Measurements from ENCODE around the gene MIER3.

The MIER3 gene

DNA sequence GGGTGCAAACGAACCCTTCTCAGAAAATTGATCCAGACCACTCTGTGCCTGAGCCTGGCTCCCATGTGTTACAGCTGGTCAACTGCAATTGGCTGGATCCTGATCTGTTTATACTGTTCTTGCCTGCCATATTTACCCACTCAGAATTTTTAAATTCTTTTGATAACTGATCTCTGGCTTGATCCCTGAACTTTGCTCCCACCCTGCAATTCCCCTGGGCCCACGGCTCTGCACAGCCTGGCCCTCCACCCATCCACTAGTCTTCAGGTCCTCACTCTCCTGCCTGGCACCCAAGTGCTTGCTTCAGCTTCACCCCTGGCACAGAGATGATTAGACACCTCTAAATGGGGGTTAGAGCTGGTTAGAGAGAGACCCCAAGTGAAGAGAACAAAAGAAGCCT is 25.9 kb upstream of the MIER3 start:
- Histone ChIP-seq H3K36me3 (ENCODE audit: insufficient read depth, low read length) (no peaks in the 10 kb centered on the region), H3K4me1 (ENCODE audit: insufficient read depth, low read length) (no peaks in the 10 kb centered on the region; the same call in 1 of the 2 replicates), H3K9me3 (ENCODE audit: control insufficient read depth, insufficient read depth, low read length) (no peaks in the 10 kb centered on the region), H3K9ac (ENCODE audit: low read depth, low read length) (no peak overlapping the region)

DNA sequence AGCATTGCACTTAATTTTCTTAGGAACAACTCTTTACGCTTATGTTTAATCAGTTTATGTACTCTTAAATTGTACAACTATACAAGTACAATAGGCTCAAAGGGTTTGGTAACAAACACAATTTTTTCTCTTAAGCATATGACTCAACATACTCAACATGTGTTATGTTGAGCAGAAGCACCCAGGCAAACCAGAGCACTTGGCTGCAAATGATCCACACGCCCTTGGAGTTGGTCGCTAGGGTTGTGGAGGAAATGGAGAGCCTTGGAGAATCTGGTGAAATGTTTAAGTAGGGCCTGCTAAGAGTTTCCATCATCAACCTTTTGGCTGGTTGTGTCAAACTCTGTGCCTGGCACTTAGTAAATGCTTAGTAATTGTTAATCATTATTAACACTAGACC is 25.1 kb upstream of the MIER3 start:
- no peaks in the 10 kb centered on the region; the same call in 1 of the 2 replicates for H3K4me1 ChIP-seq (ENCODE audit: insufficient read depth, low read length)
- no peaks in the 10 kb centered on the region for H3K36me3 ChIP-seq (ENCODE audit: insufficient read depth, low read length)
- no peaks in the 10 kb centered on the region for H3K9me3 ChIP-seq (ENCODE audit: control insufficient read depth, insufficient read depth, low read length)
- H3K9ac ChIP-seq (ENCODE audit: low read depth, low read length), result no peak overlapping the region

DNA sequence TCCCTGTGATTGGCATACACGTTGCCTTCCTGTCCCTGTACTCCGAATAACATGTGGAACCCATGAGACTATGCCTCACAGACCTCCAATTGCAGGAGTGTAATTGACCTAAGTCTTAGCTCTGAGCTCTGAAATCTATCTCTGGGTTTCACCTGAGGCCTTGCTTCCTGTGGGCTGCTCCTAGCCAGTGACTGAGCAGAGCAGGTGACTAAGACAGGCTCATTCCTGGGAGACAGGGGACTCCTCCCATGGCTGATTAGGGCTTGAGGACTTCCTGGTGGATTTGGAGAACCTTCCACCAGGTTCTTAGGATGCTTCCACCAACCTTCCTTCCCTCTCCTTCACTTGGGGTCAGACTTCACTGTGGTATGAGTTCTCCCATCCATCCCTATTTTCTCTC is 22.3 kb upstream of the MIER3 start:
- no peaks in the 10 kb centered on the region; the same call in 1 of the 2 replicates for H3K4me1 ChIP-seq (ENCODE audit: insufficient read depth, low read length)
- H3K9me3 ChIP-seq (ENCODE audit: control insufficient read depth, insufficient read depth, low read length), result no peaks in the 10 kb centered on the region
- no peaks in the 10 kb centered on the region for H3K36me3 ChIP-seq (ENCODE audit: insufficient read depth, low read length)
- H3K9ac ChIP-seq (ENCODE audit: low read depth, low read length), result no peak overlapping the region

DNA sequence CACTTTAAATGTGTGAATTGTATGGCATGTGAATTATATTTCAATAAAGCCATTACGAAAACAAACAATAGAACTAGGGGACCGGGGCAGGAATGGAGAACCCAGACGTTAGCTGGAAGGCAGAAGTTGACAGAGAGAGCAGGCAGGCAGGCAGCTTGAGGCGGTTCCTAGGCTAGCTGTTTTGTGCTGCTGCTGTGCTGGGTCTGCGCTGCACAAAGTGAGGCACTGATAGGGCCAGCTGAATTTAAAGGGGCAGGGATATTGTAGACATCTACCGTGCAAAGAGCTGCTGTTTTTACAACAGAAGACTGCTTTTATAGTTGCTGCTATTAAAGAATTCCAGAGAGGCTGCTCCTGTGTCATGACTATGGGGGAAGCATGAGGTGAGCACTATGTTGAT is 21.6 kb upstream of the MIER3 start:
- Histone ChIP-seq H3K9me3 (ENCODE audit: control insufficient read depth, insufficient read depth, low read length) (no peaks in the 10 kb centered on the region), H3K36me3 (ENCODE audit: insufficient read depth, low read length) (no peaks in the 10 kb centered on the region), H3K4me1 (ENCODE audit: insufficient read depth, low read length) (no peaks in the 10 kb centered on the region; the same call in 1 of the 2 replicates), H3K9ac (ENCODE audit: low read depth, low read length) (no peak overlapping the region)

DNA sequence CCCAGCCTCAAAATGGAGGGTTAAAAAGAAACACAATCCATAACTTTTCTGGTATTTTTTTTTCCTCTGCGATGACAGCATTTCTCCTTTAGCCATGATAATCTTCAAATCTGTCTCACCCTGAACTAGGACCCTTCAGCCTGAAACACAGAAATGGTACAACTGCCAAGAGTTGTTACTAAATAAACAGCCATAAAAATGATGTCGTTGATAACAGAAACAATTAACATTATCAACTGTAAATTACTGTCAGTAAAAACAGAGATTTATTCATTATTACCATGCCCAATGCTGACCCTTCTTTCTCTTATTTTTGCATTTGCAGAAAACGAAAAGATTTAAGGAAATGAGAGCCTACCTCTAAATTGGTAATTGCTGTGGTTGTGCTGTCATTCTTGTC is 19.4 kb upstream of the MIER3 start:
- Histone ChIP-seq H3K9me3 (ENCODE audit: control insufficient read depth, insufficient read depth, low read length) (no peaks in the 10 kb centered on the region), H3K9ac (ENCODE audit: low read depth, low read length) (no peak overlapping the region), H3K36me3 (ENCODE audit: insufficient read depth, low read length) (no peaks in the 10 kb centered on the region), H3K4me1 (ENCODE audit: insufficient read depth, low read length) (no peaks in the 10 kb centered on the region; the same call in 1 of the 2 replicates)

DNA sequence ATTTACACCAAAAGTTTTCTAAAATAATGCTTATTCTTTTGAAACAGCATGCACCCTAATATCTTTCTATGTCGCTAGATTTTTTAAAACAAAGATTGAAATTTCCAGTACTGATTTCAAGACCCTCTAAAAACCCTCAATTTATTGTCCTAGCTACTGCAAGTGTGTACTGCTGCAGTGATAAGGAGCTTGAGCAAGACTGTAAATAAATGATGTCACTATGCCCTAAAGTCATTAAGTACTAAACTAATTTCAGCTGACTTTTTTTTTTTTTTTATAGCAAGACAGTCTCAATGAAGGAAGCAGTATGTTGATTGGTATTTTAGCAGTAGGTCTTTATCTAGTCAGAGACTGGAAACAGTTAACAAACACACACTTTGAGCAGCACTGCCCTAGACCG is 12.2 kb upstream of the MIER3 start:
- Histone ChIP-seq H3K36me3 (ENCODE audit: insufficient read depth, low read length) (no peaks in the 10 kb centered on the region), H3K9ac (ENCODE audit: low read depth, low read length) (no peak overlapping the region), H3K9me3 (ENCODE audit: control insufficient read depth, insufficient read depth, low read length) (no peaks in the 10 kb centered on the region), H3K4me1 (ENCODE audit: insufficient read depth, low read length) (no peaks in the 10 kb centered on the region)

DNA sequence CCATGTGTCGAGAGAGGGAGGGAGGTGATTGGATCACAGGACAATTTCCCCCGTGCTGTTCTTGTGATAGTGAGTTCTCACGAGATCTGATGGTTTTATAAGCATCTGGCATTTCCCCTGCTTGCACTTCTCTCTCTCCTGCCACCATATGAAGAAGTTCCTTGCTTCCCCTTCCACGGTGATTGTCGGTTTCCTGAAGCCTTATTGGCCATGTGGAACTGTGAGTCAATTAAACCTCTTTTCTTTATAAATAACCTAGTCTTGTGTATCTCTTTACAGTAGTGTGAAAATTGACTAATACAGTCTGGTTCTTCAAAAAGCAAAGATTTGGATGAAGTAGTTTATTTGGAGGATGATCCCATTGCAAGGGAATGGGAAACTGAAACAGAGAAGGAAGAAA is 11.3 kb upstream of the MIER3 start:
- Histone ChIP-seq H3K36me3 (ENCODE audit: insufficient read depth, low read length) (no peaks in the 10 kb centered on the region), H3K4me1 (ENCODE audit: insufficient read depth, low read length) (no peaks in the 10 kb centered on the region), H3K9me3 (ENCODE audit: control insufficient read depth, insufficient read depth, low read length) (no peaks in the 10 kb centered on the region), H3K9ac (ENCODE audit: low read depth, low read length) (no peak overlapping the region)

DNA sequence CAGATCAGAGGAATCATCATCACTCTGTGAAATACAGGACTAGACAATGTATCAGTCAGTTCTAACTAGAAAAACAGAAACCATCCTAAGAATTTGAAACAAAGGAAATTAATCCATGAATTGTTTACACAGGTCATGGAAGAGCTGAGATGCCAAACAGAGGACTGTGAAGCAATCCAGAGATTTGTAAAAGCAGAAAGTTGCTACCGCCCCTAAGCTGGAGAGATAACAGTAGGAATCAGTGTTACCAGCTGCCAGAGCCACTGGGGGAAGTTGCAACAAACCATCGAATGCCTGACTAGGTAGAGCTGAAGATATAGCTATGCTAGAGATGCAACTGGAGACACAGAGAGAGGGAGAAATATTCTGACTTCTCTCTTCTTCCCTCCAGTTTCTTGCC is 10.4 kb upstream of the MIER3 start:
- Histone ChIP-seq H3K9ac (ENCODE audit: low read depth, low read length) (no peak overlapping the region), H3K36me3 (ENCODE audit: insufficient read depth, low read length) (no peaks in the 10 kb centered on the region), H3K4me1 (ENCODE audit: insufficient read depth, low read length) (no peaks in the 10 kb centered on the region; the same call in 1 of the 2 replicates), H3K9me3 (ENCODE audit: control insufficient read depth, insufficient read depth, low read length) (no peaks in the 10 kb centered on the region)

DNA sequence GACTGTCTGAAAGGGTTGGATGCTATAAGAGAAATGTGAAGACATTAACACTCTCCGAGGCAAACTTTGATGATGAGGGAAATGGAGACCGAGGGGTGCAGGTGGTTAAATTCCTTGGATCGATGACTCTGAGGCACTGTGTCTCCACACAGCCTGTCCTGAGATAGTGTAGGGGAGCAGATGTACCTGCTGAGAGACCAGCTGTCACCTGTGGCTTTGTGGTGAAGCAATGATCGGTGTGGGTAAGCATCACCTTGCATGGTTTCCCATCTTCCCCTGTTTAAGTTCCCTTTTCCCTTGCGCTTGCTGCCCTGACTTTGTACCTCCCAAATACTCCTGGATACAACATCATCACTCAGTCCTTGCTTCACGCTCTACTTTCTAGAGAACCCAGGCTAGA is 9.8 kb upstream of the MIER3 start:
- no peaks in the 10 kb centered on the region for H3K36me3 ChIP-seq (ENCODE audit: insufficient read depth, low read length)
- H3K4me1 ChIP-seq (ENCODE audit: insufficient read depth, low read length), result no peaks in the 10 kb centered on the region; the same call in 1 of the 2 replicates
- H3K9ac ChIP-seq (ENCODE audit: low read depth, low read length), result no peak overlapping the region
- no peaks in the 10 kb centered on the region for H3K9me3 ChIP-seq (ENCODE audit: control insufficient read depth, insufficient read depth, low read length)

DNA sequence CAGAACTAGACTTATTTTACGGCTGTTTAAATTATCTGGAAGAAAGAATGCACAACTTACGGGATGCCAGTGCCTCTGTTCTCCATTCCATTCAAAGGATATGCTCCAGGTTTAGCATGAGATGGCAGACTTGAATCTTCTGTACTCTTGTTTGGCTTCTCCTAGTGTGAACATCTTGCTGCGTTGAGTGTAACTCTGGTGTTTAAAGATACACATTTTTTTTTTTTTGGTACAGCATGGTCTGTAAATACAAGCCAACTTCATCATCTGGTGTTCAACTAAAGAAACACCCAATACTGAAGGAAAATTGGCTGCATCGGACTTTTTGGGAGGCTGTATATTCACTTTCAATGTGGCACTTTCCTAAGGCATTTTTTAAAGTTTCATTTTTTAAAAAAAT is 7.4 kb upstream of the MIER3 start:
- Histone ChIP-seq H3K4me1 (ENCODE audit: insufficient read depth, low read length) (no peaks in the 10 kb centered on the region; the same call in 1 of the 2 replicates), H3K9ac (ENCODE audit: low read depth, low read length) (no peak overlapping the region)

DNA sequence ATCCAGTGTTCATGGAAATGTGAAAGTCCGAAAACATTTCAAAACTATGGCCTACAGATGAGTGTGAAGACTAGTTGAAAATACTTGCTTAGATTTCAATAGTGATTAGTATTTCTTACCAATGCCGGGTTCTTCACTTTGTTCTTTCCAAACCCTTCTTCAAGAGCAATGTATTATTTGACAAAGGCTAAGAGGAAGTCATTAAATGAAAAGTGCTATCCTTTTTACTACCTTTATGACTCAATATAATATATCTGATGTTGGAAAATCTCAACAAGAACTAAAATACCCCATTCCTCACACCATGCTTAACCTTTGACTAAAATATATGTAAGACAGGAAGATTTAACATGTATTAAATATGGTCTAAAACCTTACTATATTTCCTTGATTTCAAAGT is 6.7 kb upstream of the MIER3 start:
- Histone ChIP-seq H3K4me1 (ENCODE audit: insufficient read depth, low read length) (no peaks in the 10 kb centered on the region; the same call in 1 of the 2 replicates), H3K9ac (ENCODE audit: low read depth, low read length) (no peak overlapping the region), H3K36me3 (ENCODE audit: insufficient read depth, low read length) (no peaks in the 10 kb centered on the region), H3K9me3 (ENCODE audit: control insufficient read depth, insufficient read depth, low read length) (no peaks in the 10 kb centered on the region)

More for the DNA sequence above, 7.4 kb upstream of the MIER3 start:
- H3K36me3 ChIP-seq (ENCODE audit: insufficient read depth, low read length), result no peaks in the 10 kb centered on the region
- H3K9me3 ChIP-seq (ENCODE audit: control insufficient read depth, insufficient read depth, low read length), result no peaks in the 10 kb centered on the region

DNA sequence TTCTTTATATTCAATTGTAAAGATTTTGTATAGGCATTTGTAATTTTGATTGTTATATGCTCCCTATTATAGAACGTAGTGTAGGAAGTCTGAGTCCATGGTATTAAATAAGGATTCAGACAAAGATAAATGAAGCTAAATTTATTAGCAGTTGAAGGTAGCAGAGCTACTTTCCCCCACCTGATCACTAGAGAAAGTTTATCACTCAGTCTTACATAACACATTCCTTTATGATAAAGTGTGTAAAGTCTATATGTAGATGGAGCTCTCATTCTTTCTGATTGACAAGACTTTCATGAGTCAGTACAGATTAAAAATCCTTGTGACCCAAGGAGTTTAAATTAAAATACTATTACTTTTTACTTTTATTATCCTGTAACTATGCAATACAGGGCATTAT is 2.3 kb upstream of the MIER3 start:
- H3K4me1 ChIP-seq (ENCODE audit: insufficient read depth, low read length), result no peaks in the 10 kb centered on the region; the same call in 1 of the 2 replicates
- H3K9ac ChIP-seq (ENCODE audit: low read depth, low read length), result no peak overlapping the region
- no peaks in the 10 kb centered on the region for H3K36me3 ChIP-seq (ENCODE audit: insufficient read depth, low read length)
- no peaks in the 10 kb centered on the region for H3K9me3 ChIP-seq (ENCODE audit: control insufficient read depth, insufficient read depth, low read length)

DNA sequence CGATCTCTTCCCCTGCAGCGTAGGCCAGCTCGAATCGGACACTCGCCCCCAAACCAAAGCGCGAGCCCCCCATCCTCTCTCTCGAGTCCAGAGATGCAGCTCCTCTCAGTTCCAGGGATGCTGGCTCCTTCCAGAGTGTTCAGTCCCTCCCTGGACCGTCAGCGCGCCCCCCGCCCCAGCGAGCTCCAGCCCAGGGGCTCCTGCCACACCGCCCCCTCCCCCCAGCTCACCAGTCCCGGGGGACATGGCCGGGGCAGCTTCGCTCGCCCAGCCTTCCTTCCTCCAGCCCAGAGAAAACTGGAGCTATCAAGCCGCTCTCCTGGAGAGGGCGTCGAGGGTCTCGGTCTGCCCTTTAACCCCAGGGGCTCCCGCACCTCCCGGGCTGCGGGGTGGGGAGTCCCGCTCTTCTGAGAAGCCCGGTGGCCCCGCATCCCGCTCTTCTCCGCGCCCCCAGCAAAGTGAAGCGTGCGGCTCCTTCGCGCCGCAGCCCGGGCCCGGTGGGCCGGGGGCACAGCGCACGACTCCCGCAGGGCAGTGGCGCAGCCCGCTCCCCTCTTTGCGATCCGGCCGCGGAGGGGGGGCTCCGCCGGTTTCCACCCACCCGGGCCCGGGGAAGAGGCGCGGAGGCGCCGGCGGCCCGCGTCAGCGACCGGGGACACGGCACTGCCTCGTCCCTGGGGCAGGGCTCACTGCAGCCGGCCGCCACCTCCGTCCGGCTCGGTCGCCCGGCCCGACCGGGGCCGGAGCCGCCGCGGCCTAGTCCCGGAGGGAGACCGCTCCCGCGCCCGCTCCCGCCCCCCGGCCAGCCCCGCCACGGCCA is 587 bp downstream of the MIER3 start:
- H3K36me3 ChIP-seq (ENCODE audit: insufficient read depth, low read length), result 0 out of 2 replicates have a peak, but pooled peaks cover 5% of the 10 kb centered on the region
- H3K9me3 ChIP-seq (ENCODE audit: control insufficient read depth, insufficient read depth, low read length), result no peaks in the 10 kb centered on the region
- peak overlapping the region; percentile 80 for H3K9ac ChIP-seq (ENCODE audit: low read depth, low read length)
- no peaks in the 10 kb centered on the region for H3K4me1 ChIP-seq (ENCODE audit: insufficient read depth, low read length)

DNA sequence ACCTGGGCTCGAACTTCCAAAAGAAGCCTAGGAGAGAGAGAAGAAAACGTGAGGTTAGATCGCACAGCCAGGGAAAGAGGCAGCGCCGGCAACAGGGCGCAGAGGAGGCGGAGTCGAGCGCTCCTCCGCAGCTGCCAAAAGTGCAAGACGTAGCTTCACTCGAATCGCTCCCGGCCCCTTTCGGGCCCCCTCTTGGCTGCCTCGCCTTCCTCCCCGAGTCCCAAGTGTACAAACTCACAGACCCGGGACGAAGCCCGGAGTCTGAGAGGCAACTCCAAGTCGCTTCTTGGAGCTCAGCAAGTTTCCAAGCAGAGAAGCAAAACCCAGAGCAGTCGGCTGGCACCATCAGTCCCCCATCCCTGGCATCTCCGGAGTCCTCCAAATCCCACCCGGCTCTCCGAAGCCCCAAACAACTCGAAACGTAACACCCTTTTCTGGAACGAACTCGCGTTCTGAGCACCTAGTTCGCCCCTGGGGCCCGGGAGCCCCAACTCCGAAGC is 1.2 kb downstream of the MIER3 start:
- no peaks in the 10 kb centered on the region for H3K9me3 ChIP-seq (ENCODE audit: control insufficient read depth, insufficient read depth, low read length)
- peak overlapping the region; percentile 80 for H3K9ac ChIP-seq (ENCODE audit: low read depth, low read length)
- no peaks in the 10 kb centered on the region for H3K4me1 ChIP-seq (ENCODE audit: insufficient read depth, low read length)
- 0 out of 2 replicates have a peak, but pooled peaks cover 5% of the 10 kb centered on the region for H3K36me3 ChIP-seq (ENCODE audit: insufficient read depth, low read length)

DNA sequence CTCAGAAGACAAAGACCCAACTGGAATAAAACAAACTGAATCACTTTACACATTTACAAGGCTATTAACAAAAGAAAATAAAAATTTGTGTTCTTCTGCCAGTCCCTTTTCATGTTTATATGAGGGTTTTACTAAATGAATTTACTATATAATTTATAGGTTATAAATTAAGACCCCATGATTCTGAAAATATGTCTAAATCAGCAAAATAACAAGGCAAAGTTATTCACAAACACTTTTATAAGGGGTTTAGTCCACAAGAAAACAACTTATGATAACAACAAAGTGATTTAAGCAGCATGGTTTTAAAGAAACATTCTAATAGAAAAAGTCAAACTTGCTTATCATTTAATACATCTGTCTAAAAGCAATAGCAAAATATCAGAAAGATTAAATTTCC is 4.9 kb downstream of the MIER3 start:
- H3K9ac ChIP-seq (ENCODE audit: low read depth, low read length), result no peak overlapping the region
- H3K9me3 ChIP-seq (ENCODE audit: control insufficient read depth, insufficient read depth, low read length), result no peaks in the 10 kb centered on the region
- no peaks in the 10 kb centered on the region for H3K4me1 ChIP-seq (ENCODE audit: insufficient read depth, low read length)
- peaks cover 13% of the 10 kb centered on the region; the same call in 1 of the 2 replicates for H3K36me3 ChIP-seq (ENCODE audit: insufficient read depth, low read length)

Data from ES-I3 (cell line).